ENCODE results near the gene PPM1J. TPM values are rescaled to one million over a fixed set of nuclear protein-coding genes. Genes with fewer than 3 reads are reported as not detected.

The PPM1J gene
- total and polyA plus RNA-seq, 9 of the 15 experiments (the other 6 are each of a cell fraction or from before 2014, with no cell fraction given) = 0.25 to 10.5 (median 4.2) TPM

DNA sequence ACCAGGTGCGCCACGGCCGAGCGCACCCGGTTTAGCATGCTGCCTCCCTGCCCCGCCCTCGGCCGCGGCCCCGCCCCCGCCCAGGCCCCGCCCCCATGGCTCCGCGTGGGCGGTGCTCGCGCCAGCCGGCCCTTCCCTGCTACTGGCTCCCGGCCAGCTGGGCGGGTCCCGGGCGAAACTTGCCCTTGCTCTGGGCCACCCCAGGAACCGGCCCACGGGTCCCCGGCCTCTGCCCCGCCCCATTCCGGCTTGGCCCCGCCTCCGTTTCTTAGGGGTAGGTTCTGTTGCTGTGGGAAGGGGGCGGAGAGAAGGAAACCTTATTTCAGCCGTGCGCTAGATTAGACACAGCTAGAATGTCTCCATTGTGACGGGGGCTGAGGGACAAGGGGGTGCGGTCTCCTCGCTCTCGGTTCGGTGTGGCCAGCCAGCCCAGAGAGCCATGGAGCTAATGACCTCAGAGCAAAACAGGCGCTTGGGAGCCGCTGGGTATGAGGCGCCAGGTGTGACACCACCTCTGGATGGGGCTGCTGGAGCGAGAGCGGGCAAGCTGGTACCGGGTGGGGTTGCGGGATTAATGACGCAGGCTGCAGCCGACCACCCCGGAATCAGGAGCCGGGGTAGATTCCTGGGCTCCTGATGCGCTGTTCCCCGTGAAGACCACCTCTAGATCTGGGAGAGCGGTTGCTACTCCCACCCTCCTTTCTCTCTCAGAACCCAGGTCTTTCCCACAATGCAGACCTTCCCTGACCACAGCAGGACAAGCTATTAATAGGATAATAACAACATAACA is at the start of gene PPM1J (continued):
- peak; percentile 63 for TF ChIP-seq CCNT2 (IDR thresholded peaks at IDR 0.05; ENCODE audit: borderline replicate concordance, extremely low read depth, insufficient read length, low read depth, low read length)
- TF ChIP-seq FOXP1 (CRISPR knock-in tag; IDR thresholded peaks at IDR 0.05) = no peak
- TF ChIP-seq L3MBTL2 (IDR thresholded peaks at IDR 0.05) = no peak; the same call in 1 of the 2 replicates
- no peak for TF ChIP-seq ZNF431 (CRISPR knock-in tag; IDR thresholded peaks at IDR 0.05)
- TF ChIP-seq CEBPG (CRISPR knock-in tag; IDR thresholded peaks at IDR 0.05) = no peak
- no peak for TF ChIP-seq CEBPG (tag; conservative IDR thresholded peaks at IDR 0.05 in 1 of 2, IDR thresholded peaks at IDR 0.05 in 1 of 2)
- TF ChIP-seq, protein P1, sequence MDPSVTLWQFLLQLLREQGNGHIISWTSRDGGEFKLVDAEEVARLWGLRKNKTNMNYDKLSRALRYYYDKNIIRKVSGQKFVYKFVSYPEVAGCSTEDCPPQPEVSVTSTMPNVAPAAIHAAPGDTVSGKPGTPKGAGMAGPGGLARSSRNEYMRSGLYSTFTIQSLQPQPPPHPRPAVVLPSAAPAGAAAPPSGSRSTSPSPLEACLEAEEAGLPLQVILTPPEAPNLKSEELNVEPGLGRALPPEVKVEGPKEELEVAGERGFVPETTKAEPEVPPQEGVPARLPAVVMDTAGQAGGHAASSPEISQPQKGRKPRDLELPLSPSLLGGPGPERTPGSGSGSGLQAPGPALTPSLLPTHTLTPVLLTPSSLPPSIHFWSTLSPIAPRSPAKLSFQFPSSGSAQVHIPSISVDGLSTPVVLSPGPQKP (CRISPR knock-in tag; IDR thresholded peaks at IDR 0.05) = no peak
- TF ChIP-seq ZNF280A (IDR thresholded peaks at IDR 0.05; ENCODE audit: low read depth, partially characterized antibody) = no peak
- TF ChIP-seq THRAP3 (IDR thresholded peaks at IDR 0.05; ENCODE audit: borderline replicate concordance) = no peak
- no peak for TF ChIP-seq RFX7 (CRISPR knock-in tag; IDR thresholded peaks at IDR 0.05)
- TF ChIP-seq HNRNPH1 (optimal IDR thresholded peaks at IDR 0.05; ENCODE audit: low read depth, low read length) = no peak
- TF ChIP-seq LCOR (CRISPR knock-in tag; IDR thresholded peaks at IDR 0.05) = no peak
- no peak for TF ChIP-seq HNRNPLL (IDR thresholded peaks at IDR 0.05; ENCODE audit: low read depth, low read length, poor library complexity, severe bottlenecking)
- TF ChIP-seq REST (IDR thresholded peaks at IDR 0.05; ENCODE audit: borderline replicate concordance) = peak; percentile 5; the same call in 1 of the 2 replicates
- no peak for TF ChIP-seq REST (CRISPR knock-in tag; IDR thresholded peaks at IDR 0.05; ENCODE audit: low read depth)
- TF ChIP-seq SAP30 (IDR thresholded peaks at IDR 0.05; ENCODE audit: borderline replicate concordance, insufficient read depth, low read depth, low read length, poor library complexity, severe bottlenecking) = peak; percentile 81
- TF ChIP-seq SP1 (CRISPR knock-in tag; IDR thresholded peaks at IDR 0.05) = peak; percentile 75
